SK-N-MC (cell line): ENCODE results near the gene OTOP3.

ENCODE experiments used
- EZH2 ChIP-seq: fragments of 200-600 bp; sonication (generic); IDR thresholded peaks from one replicate; pipeline ENCODE4 v1.6.1; 2017; ENCODE audit warnings: antibody characterized with exemption
- FOXP2 ChIP-seq: optimal IDR thresholded peaks from 2 replicates; pipeline ENCODE3; 2011; ENCODE audit warnings: mild to moderate bottlenecking, moderate library complexity; ENCODE audit not compliant: insufficient read depth; ENCODE audit errors: extremely low read length, control extremely low read depth
- POLR2AphosphoS5 ChIP-seq: IDR thresholded peaks from 2 replicates; pipeline ENCODE4 v1.6.1; 2012; ENCODE audit warnings: mild to moderate bottlenecking, low read depth, low read length, borderline replicate concordance

GRCh38 chr17:74935048-74935447 lies 650 bp upstream of the OTOP3 start:
- no peak for TF ChIP-seq POLR2AphosphoS5
- no peak for TF ChIP-seq EZH2
- no peak for TF ChIP-seq FOXP2
